Activated T-helper 2 cell treated with anti-CD3 and anti-CD28 coated beads, Interferon-gamma antibody, Interleukin-2, Interleukin-4, amounts not matched to agents 10 μg/mL and 5 μg/mL and 100 μg/mL, durations not matched to agents 14 hours and 24 hours and 36 hours (primary cell): Measurements from ENCODE around the gene ZDHHC11B. TPM values are rescaled to one million over a fixed set of nuclear protein-coding genes. Genes with fewer than 3 reads are reported as not detected.
"Not testable (repeated sequence)": the region's sequence is repeated elsewhere in the genome, so short reads cannot be mapped to it uniquely, and the experiment has no call there.

Source experiments
- DNase-seq: peaks from one replicate; pipeline ENCODE4 v3.0.0; 2021; ENCODE audit warnings: low spot score
- H3K27ac Mint-ChIP-seq: one replicate; pipeline ENCODE4 v1.8.0; 2021; ENCODE audit warnings: mixed read lengths
- H3K27me3 Mint-ChIP-seq: one replicate; pipeline ENCODE4 v1.8.0; 2021; ENCODE audit warnings: low read depth, mixed read lengths
- H3K36me3 Mint-ChIP-seq: one replicate; pipeline ENCODE4 v1.8.0; 2021; ENCODE audit warnings: low read depth, mixed read lengths
- H3K4me1 Mint-ChIP-seq: one replicate; pipeline ENCODE4 v1.8.0; 2021; ENCODE audit warnings: low read depth, mixed read lengths
- H3K4me3 Mint-ChIP-seq: one replicate; pipeline ENCODE4 v1.8.0; 2021; ENCODE audit warnings: low read depth, mild to moderate bottlenecking, moderate library complexity, mixed read lengths
- H3K9me3 Mint-ChIP-seq: one replicate; pipeline ENCODE4 v1.8.0; 2021; ENCODE audit warnings: mixed read lengths
- intact Hi-C: fragments of 100-400 bp; cut with micrococcal nuclease; formaldehyde crosslinking; loops from one replicate; pipeline ENCODE4 v1.15.1; 2023
- total RNA-seq: library from RNA; stranded (reverse); gene quantifications from 2 replicates; pipeline ENCODE4 v1.2.3, GENCODE V29; 2022

Gene ZDHHC11B
- 0.07 and 0.18 TPM in 2 replicates for total RNA-seq

DNA sequence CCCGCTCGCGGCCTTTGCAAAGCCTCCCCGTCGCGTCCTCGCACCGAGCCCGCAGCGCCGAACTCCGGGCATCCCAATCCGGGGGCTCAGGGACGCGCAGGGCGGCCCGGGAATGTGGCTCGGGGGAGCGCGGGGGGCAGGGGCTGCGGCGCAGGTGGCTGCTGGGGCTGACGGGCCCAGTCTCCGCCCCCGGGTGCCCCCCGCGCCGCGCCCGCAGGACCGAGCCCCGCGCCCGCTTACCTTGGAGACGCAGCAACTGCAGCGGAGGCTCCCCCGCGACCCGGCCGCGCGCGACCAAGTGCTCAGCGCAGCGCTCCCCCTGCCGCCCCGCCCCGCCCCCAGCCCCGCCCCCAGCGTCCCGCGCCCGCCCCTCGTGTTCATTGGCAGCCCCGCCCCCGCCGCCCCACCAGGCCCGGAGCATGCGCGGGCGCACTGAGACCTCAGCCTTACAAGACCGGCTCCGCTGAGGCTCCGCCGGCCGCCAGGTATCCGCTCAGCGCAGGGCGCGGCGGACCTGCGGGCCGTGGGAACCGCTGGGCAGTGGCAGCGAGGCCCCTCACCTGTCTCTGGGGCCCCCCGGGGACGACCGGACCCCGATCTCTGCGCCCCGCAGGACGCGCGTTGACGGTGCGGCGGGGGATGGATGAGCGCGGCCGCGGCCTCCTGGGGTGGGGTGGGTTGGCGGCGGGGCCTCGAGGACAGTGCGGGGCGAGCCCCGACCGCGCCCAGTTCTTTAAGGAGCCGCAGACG lies at the start of gene ZDHHC11B:
ZDHHC11B (minus strand) TSS at position 302 of the 750 bp plus-strand sequence. CDS start 17,810 bp downstream, outside the sequence.
- peak; percentile 76 for DNase-seq
- H3K27ac Mint-ChIP-seq, intact Hi-C loops, H3K36me3 Mint-ChIP-seq, H3K4me1 Mint-ChIP-seq, H3K27me3 Mint-ChIP-seq, H3K9me3 Mint-ChIP-seq: not testable (repeated sequence)
- H3K4me3 Mint-ChIP-seq: peak within 1 kb of the TSS; percentile 75

DNA sequence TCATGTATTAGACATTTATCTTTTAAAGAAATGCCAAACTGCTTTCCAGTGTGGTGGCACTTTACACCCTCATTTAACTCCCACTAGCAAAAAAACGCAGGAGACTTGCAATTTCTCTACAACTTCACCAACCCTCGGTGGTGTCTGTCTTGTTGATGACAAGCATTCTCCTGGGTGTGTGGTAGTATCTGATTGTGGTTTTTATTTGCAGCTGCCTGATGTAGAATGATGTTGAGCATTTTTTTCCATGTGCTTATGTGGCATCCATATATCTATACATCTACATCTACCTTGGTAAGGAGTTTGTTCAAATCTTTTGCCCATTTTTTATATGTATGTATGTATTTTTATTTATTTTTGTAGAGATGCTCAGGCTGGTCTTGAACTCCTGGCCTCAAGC lies 49.5 kb upstream of the ZDHHC11B start:
- H3K27ac Mint-ChIP-seq, intact Hi-C loops, DNase-seq, H3K4me1 Mint-ChIP-seq, H3K27me3 Mint-ChIP-seq, H3K9me3 Mint-ChIP-seq, H3K4me3 Mint-ChIP-seq, H3K36me3 Mint-ChIP-seq: not testable (repeated sequence)

- H3K27ac Mint-ChIP-seq, H3K36me3 Mint-ChIP-seq, H3K9me3 Mint-ChIP-seq, H3K4me1 Mint-ChIP-seq, intact Hi-C loops, H3K27me3 Mint-ChIP-seq, H3K4me3 Mint-ChIP-seq, DNase-seq: not testable (repeated sequence)
These were observed 43.7 kb upstream of the ZDHHC11B start for GRCh38 chr5:828194-828593.

DNA sequence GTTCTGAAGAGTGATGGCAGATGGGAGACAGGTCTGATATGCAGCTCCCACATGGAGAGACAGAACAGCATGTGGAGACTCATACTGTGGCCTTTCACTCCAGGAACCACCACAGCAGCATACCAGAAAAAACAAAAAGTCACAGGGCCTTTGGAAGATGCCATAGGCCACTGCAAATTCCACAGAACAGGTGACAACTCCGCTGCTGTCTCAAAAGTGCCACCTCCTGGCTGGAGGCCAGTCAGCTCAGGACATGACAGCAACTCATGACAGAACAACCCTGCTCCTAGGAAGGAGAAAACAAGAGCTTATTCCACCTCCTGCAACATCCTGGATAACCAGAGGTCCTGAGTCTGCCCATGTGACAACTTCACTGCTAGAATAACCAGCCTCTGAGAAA lies 41.0 kb upstream of the ZDHHC11B start:
- H3K27me3 Mint-ChIP-seq, intact Hi-C loops, H3K4me1 Mint-ChIP-seq, H3K9me3 Mint-ChIP-seq, DNase-seq, H3K4me3 Mint-ChIP-seq, H3K27ac Mint-ChIP-seq: not testable (repeated sequence)
- peaks cover 17% of the 10 kb centered on the region for H3K36me3 Mint-ChIP-seq

DNA sequence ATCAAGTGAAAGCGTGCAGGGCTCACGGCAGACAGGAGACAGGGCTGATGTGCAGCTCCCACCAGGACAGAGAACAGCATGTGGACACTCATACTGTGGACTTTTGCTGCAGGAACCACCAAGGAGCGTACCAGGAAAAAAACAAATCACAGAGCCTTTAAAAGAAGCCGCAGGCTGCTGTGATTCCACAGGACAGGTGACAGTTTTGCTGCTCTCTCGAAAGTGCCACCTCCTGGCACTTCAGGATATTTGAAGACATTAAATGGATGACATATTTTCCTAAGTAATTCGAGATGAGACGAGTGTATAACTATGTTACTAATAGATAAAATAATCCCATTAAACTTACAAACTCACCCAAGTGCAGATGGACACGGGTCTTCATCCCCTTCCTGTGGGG lies 37.0 kb upstream of the ZDHHC11B start:
- H3K4me1 Mint-ChIP-seq: no peaks in the 10 kb centered on the region
- H3K27ac Mint-ChIP-seq: no peak overlapping the region
- H3K27me3 Mint-ChIP-seq: no peaks in the 10 kb centered on the region
- DNase-seq: no peak
- no peaks in the 10 kb centered on the region for H3K9me3 Mint-ChIP-seq
- H3K4me3 Mint-ChIP-seq: no peak overlapping the region
- intact Hi-C loops: no loop called here
- peaks cover 24% of the 10 kb centered on the region for H3K36me3 Mint-ChIP-seq

- H3K27ac Mint-ChIP-seq: no peak overlapping the region
- H3K4me1 Mint-ChIP-seq: no peaks in the 10 kb centered on the region
- H3K4me3 Mint-ChIP-seq: no peak overlapping the region
- H3K27me3 Mint-ChIP-seq: no peaks in the 10 kb centered on the region
- intact Hi-C loops: no loop called here
- no peak for DNase-seq
- H3K36me3 Mint-ChIP-seq: peaks cover 29% of the 10 kb centered on the region
- no peaks in the 10 kb centered on the region for H3K9me3 Mint-ChIP-seq
These were observed 35.7 kb upstream of the ZDHHC11B start for GRCh38 chr5:820245-820644.

DNA sequence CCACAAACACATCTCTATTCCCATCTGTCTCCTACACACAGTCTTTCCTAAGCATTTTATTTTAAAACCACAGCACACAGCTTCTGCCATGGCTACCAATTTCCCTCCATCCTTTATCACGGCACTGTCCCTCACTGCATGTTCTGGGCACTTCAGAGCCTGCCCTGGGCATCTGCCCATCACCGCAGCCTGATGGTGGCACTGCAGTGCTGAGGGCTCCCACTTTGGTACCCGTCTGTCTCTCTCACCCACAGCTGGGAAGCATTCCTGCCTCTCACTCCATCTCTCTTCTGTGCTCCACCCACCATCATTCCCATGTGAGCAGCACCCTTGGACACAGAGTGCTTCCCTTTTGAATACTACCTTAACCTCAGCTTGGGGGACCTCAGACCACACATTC lies 34.5 kb upstream of the ZDHHC11B start:
- intact Hi-C loops: no loop called here
- H3K27me3 Mint-ChIP-seq: no peaks in the 10 kb centered on the region
- peaks cover 24% of the 10 kb centered on the region for H3K36me3 Mint-ChIP-seq
- H3K4me3 Mint-ChIP-seq: no peak overlapping the region
- H3K9me3 Mint-ChIP-seq: no peaks in the 10 kb centered on the region
- H3K27ac Mint-ChIP-seq: no peak overlapping the region
- H3K4me1 Mint-ChIP-seq: no peaks in the 10 kb centered on the region
- no peak for DNase-seq

DNA sequence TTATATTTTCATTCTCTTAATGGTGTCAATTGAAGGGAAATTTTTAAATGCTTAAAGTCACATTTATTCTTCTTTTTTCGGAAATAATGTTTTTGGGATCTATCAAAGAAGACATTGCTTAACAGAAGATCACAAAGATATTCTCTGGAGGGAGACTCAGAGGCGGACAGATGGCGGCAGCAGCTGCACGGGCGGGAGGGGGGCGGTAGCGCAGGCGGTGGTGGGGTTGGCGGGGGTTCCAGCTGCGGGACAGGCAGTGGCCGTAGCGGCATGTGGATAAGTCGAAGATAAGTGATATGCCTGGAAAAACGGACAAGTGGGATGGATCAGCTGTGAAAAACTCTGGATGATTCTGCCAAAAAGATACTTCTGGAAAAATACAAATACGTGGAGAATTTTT lies 31.6 kb upstream of the ZDHHC11B start:
- no peak for DNase-seq
- Mint-ChIP-seq H3K36me3 (peaks cover 12% of the 10 kb centered on the region), H3K9me3 (no peaks in the 10 kb centered on the region), H3K27ac (no peak overlapping the region), H3K4me1 (no peaks in the 10 kb centered on the region), H3K27me3 (no peaks in the 10 kb centered on the region), H3K4me3 (no peak overlapping the region)
- intact Hi-C loops: no loop called here

DNA sequence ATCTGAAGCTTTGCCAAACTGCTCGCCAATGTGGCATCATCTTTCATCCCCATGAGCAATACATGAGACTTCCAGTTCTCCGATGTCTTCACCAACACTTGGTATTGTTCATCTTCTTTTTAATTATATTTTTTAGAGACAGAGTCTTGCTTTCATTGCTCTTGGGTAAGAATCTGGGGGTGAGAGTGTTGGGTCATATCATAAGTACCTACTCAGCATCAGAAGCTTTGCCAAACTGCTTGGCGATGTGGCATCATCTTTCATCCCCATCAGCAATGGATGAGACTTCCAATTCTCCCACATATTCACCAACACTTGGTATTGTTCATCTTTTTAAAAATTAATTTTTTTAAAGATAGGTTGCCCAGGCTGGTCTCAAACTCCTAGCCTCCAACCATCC lies 30.9 kb upstream of the ZDHHC11B start:
- Mint-ChIP-seq H3K4me3 (no peak overlapping the region), H3K36me3 (peaks cover 12% of the 10 kb centered on the region), H3K27ac (no peak overlapping the region), H3K27me3 (no peaks in the 10 kb centered on the region), H3K9me3 (no peaks in the 10 kb centered on the region), H3K4me1 (no peaks in the 10 kb centered on the region)
- DNase-seq: no peak
- intact Hi-C loops: no loop called here

- peaks cover 12% of the 10 kb centered on the region for H3K36me3 Mint-ChIP-seq
- H3K27me3 Mint-ChIP-seq, DNase-seq, intact Hi-C loops, H3K27ac Mint-ChIP-seq, H3K9me3 Mint-ChIP-seq, H3K4me3 Mint-ChIP-seq, H3K4me1 Mint-ChIP-seq: not testable (repeated sequence)
These were observed 29.0 kb upstream of the ZDHHC11B start for GRCh38 chr5:813575-813974.

DNA sequence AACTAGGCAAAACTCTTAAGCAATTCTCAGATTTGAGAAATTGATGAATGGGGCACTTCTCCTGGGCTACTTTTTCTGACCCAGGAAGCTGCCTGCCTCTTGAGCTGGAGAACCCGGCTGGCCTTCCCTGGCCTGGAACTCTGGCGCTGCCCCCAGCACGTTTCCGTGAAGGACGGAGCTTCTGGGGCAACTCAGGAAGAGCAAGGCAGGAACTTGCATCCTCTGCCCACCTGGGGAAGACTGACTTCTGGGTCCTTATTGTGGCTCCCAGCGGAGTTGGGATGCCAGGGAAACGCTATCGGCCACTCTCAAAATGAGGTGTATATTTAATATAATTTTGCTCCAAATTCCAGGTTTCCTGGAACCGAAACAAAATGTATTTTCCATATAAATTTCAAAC lies 26.9 kb upstream of the ZDHHC11B start:
- intact Hi-C loops, H3K27ac Mint-ChIP-seq, H3K27me3 Mint-ChIP-seq: not testable (repeated sequence)

GRCh38 chr5:807719-808514 lies 23.4 kb upstream of the ZDHHC11B start:
- intact Hi-C loops: not testable (repeated sequence)
- H3K9me3 Mint-ChIP-seq: peaks cover 13% of the 10 kb centered on the region

More for the DNA sequence above, 26.9 kb upstream of the ZDHHC11B start:
- not testable (repeated sequence) for H3K4me1 Mint-ChIP-seq, DNase-seq, H3K36me3 Mint-ChIP-seq, H3K9me3 Mint-ChIP-seq, H3K4me3 Mint-ChIP-seq

GRCh38 chr5:801472-801871 lies 16.9 kb upstream of the ZDHHC11B start:
- no peaks in the 10 kb centered on the region for H3K27me3 Mint-ChIP-seq
- intact Hi-C loops: no loop called here
- H3K9me3 Mint-ChIP-seq: peaks cover 17% of the 10 kb centered on the region
- no peak overlapping the region for H3K27ac Mint-ChIP-seq
- H3K4me3 Mint-ChIP-seq: no peak overlapping the region
- DNase-seq: no peak
- H3K36me3 Mint-ChIP-seq: peaks cover 10% of the 10 kb centered on the region
- H3K4me1 Mint-ChIP-seq: no peaks in the 10 kb centered on the region

More at GRCh38 chr5:807719-808514, 23.4 kb upstream of the ZDHHC11B start:
- H3K27ac Mint-ChIP-seq, H3K4me1 Mint-ChIP-seq, DNase-seq, H3K27me3 Mint-ChIP-seq, H3K4me3 Mint-ChIP-seq: not testable (repeated sequence)
- peaks cover 10% of the 10 kb centered on the region for H3K36me3 Mint-ChIP-seq
